CD14-positive monocyte (primary cell): ENCODE data around the gene POPDC2. TPM values are rescaled to one million over a fixed set of nuclear protein-coding genes. Genes with fewer than 3 reads are reported as not detected.

ENCODE experiments used
- DNase-seq, 3 donors: peaks; one replicate each; pipeline ENCODE4 v3.0.0-alpha.2; 2011 to 2022
- H2AFZ ChIP-seq: 2 replicates; pipeline ENCODE4 v1.6.0; 2012; ENCODE audit warnings: mild to moderate bottlenecking, low read depth, low read length, inconsistent platforms; ENCODE audit not compliant: insufficient read depth, poor library complexity, severe bottlenecking
- H3K27ac ChIP-seq, 2 donors: 1 replicate in 1 of 2; 2 replicates in 1 of 2; pipeline ENCODE4 v1.5.1; 2012 to 2013; ENCODE audit warnings: low read length in 2 of 2, control low read depth in 1 of 2, inconsistent platforms in 1 of 2, low read depth in 1 of 2, mild to moderate bottlenecking in 1 of 2
- H3K27me3 ChIP-seq, 2 donors: one replicate each; pipeline versions ENCODE4 v1.6.0 to v1.6.1; 2011 to 2013; ENCODE audit warnings: low read length in 2 of 2; ENCODE audit not compliant: control insufficient read depth in 2 of 2, insufficient read depth in 2 of 2
- H3K36me3 ChIP-seq, 2 donors: replicated peaks in 1 of 2; 1 replicate in 1 of 2; 2 replicates in 1 of 2; pipeline versions ENCODE4 v1.5.1 to v1.6.1; 2012 to 2013; ENCODE audit warnings: low read length in 2 of 2, control low read depth in 1 of 2, inconsistent platforms in 1 of 2, mild to moderate bottlenecking in 1 of 2; ENCODE audit not compliant: insufficient read depth in 2 of 2, control insufficient read depth in 1 of 2
- H3K4me1 ChIP-seq, 2 donors: 1 replicate in 1 of 2; 2 replicates in 1 of 2; pipeline versions ENCODE4 v1.5.1 to v1.6.1; 2012 to 2013; ENCODE audit warnings: low read length in 2 of 2, control low read depth in 1 of 2, inconsistent platforms in 1 of 2, mild to moderate bottlenecking in 1 of 2, moderate library complexity in 1 of 2; ENCODE audit not compliant: insufficient read depth in 2 of 2, control insufficient read depth in 1 of 2
- H3K4me2 ChIP-seq: replicated peaks from 2 replicates; pipeline ENCODE3; 2012; ENCODE audit warnings: low read length, moderate library complexity, mild to moderate bottlenecking; ENCODE audit not compliant: poor library complexity, severe bottlenecking; ENCODE audit errors: extremely low read depth
- H3K4me3 ChIP-seq, 3 experiments: fragments of 200-600 bp in 1 of 3; sonication (generic) in 1 of 3; replicated peaks in 1 of 3; 1 replicate in 2 of 3; 2 replicates in 1 of 3; pipeline ENCODE4 v1.5.1; 2011 to 2013; ENCODE audit warnings: low read length in 3 of 3, mild to moderate bottlenecking in 3 of 3, control low read depth in 2 of 3, low read depth in 2 of 3, inconsistent platforms in 1 of 3, moderate library complexity in 1 of 3
- H3K79me2 ChIP-seq: 2 replicates; pipeline ENCODE4 v1.6.0; 2012; ENCODE audit warnings: mild to moderate bottlenecking, control low read depth, inconsistent platforms, low read length, moderate library complexity; ENCODE audit not compliant: insufficient read depth
- H3K9ac ChIP-seq: 2 replicates; pipeline ENCODE4 v1.6.0; 2017; ENCODE audit warnings: low read length, mild to moderate bottlenecking; ENCODE audit not compliant: insufficient read depth, poor library complexity, severe bottlenecking
- H3K9me3 ChIP-seq, 2 donors: replicated peaks in 1 of 2; 1 replicate in 1 of 2; 2 replicates in 1 of 2; pipeline versions ENCODE4 v1.5.1 to v1.6.1; 2012 to 2013; ENCODE audit warnings: low read length in 2 of 2, control low read depth in 1 of 2; ENCODE audit not compliant: control insufficient read depth in 1 of 2, insufficient read depth in 1 of 2
- H4K20me1 ChIP-seq: 2 replicates; pipeline ENCODE4 v1.6.0; 2012; ENCODE audit warnings: mild to moderate bottlenecking, low read length, control low read depth, moderate library complexity; ENCODE audit not compliant: insufficient read depth
- H3K27ac Mint-ChIP-seq, 7 donors: one replicate each; pipeline ENCODE4 v1.8.0; 2020; ENCODE audit warnings: mild to moderate bottlenecking in 7 of 7, mixed read lengths in 7 of 7, moderate library complexity in 6 of 7, inconsistent platforms in 2 of 7
- H3K27me3 Mint-ChIP-seq, 3 donors: one replicate each; pipeline ENCODE4 v1.8.0; 2021 to 2022; ENCODE audit warnings: low read depth in 3 of 3, mild to moderate bottlenecking in 3 of 3, mixed read lengths in 3 of 3, moderate library complexity in 3 of 3, inconsistent platforms in 1 of 3
- H3K36me3 Mint-ChIP-seq, 2 donors: one replicate each; pipeline ENCODE4 v1.8.0; 2020; ENCODE audit warnings: mixed read lengths in 2 of 2, inconsistent platforms in 1 of 2, mild to moderate bottlenecking in 1 of 2
- H3K4me1 Mint-ChIP-seq: one replicate; pipeline ENCODE4 v1.8.0; 2020; ENCODE audit warnings: mild to moderate bottlenecking, mixed read lengths
- H3K4me3 Mint-ChIP-seq, 2 donors: one replicate each; pipeline ENCODE4 v1.8.0; 2020; ENCODE audit warnings: mild to moderate bottlenecking in 2 of 2, mixed read lengths in 2 of 2, moderate library complexity in 1 of 2
- H3K9me3 Mint-ChIP-seq, 7 donors: one replicate each; pipeline ENCODE4 v1.8.0; 2020 to 2022; ENCODE audit warnings: mixed read lengths in 7 of 7, mild to moderate bottlenecking in 6 of 7, moderate library complexity in 6 of 7, inconsistent platforms in 2 of 7
- WGBS: methylation state at CpG from one replicate; pipeline ENCODE4 v1.1.5; 2013; ENCODE audit warnings: missing lambda C conversion rate; ENCODE audit not compliant: insufficient coverage; 5-methylcytosine and 5-hydroxymethylcytosine counted together
- intact Hi-C, 2 donors: fragments of 100-400 bp; cut with micrococcal nuclease; formaldehyde crosslinking; loops; one replicate each; pipeline versions ENCODE4 v1.15.0 to v1.15.1; 2023
- polyA plus RNA-seq, 3 donors: library from polyadenylated mRNA; depleted of rRNA in 1 of 3; unstranded in 2 of 3; stranded (reverse) in 1 of 3; fragments of 300-500 nt in 2 of 3; fragments of >200 nt in 1 of 3; fragmentation: Illumina TruSeq in 2 of 3; gene quantifications; 1 replicate in 2 of 3; 2 replicates in 1 of 3; pipeline ENCODE4 v1.2.3, GENCODE V29; 2012 to 2021
- TF ChIP-seq, protein P1 (sequence below): fragments of 200-600 bp; IDR thresholded peaks from one replicate; pipeline ENCODE4 v1.8.0; 2022; ENCODE audit warnings: antibody characterized with exemption, mild to moderate bottlenecking

POPDC2 gene
- polyA plus RNA-seq, 3 donors: 0.58 to 6.7 (median 0.63) TPM

DNA sequence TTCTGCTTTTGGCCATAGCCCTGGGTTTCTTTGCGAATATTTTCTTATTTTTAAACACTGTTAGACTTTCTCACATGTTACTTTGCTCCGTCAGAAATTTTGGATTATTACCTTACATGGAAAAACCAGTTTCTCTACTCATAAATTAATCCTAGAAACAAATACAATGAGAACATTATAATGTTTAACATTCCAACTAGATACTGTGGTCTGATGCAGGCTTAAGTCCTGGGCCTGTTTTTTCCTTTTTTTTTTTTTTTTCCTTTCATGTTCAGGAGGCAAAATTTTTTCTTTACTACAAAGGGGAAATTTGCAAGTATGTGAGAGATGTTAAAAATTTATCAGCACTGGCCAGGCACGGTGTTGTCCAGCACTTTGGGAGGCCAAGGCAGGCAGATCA is 28.9 kb downstream of the POPDC2 start:
- WGBS: no CpG with 5 or more reads among the region's 3 CpGs
- Histone ChIP-seq H3K36me3 (no peaks in the 10 kb centered on the region), H3K27ac (peak overlapping the region; percentile 90 to 93), H4K20me1 (no peaks in the 10 kb centered on the region), H3K4me2 (no peak overlapping the region), H3K79me2 (no peaks in the 10 kb centered on the region), H3K9me3 (no peaks in the 10 kb centered on the region), H3K27me3 (no peaks in the 10 kb centered on the region), H3K4me1 (peaks cover 69 to 71% of the 10 kb centered on the region in 2 donors), H3K9ac (no peak overlapping the region), H2AFZ (no peak overlapping the region), H3K4me3 (no peak overlapping the region)
- Mint-ChIP-seq H3K4me3 (no peak overlapping the region), H3K4me1 (peaks cover 69% of the 10 kb centered on the region), H3K9me3 (peaks cover 0 to 6% (median 0%) of the 10 kb centered on the region in 7 donors), H3K36me3 (peaks cover 0 to 5% of the 10 kb centered on the region in 2 donors), H3K27ac (peak overlapping the region; percentile 94 to 100 (median 98)), H3K27me3 (peaks cover 0 to 6% (median 2%) of the 10 kb centered on the region in 3 donors)
- TF ChIP-seq, protein P1, sequence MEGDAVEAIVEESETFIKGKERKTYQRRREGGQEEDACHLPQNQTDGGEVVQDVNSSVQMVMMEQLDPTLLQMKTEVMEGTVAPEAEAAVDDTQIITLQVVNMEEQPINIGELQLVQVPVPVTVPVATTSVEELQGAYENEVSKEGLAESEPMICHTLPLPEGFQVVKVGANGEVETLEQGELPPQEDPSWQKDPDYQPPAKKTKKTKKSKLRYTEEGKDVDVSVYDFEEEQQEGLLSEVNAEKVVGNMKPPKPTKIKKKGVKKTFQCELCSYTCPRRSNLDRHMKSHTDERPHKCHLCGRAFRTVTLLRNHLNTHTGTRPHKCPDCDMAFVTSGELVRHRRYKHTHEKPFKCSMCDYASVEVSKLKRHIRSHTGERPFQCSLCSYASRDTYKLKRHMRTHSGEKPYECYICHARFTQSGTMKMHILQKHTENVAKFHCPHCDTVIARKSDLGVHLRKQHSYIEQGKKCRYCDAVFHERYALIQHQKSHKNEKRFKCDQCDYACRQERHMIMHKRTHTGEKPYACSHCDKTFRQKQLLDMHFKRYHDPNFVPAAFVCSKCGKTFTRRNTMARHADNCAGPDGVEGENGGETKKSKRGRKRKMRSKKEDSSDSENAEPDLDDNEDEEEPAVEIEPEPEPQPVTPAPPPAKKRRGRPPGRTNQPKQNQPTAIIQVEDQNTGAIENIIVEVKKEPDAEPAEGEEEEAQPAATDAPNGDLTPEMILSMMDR: no peak
- no peak for DNase-seq
- intact Hi-C loops: no loop called here

DNA sequence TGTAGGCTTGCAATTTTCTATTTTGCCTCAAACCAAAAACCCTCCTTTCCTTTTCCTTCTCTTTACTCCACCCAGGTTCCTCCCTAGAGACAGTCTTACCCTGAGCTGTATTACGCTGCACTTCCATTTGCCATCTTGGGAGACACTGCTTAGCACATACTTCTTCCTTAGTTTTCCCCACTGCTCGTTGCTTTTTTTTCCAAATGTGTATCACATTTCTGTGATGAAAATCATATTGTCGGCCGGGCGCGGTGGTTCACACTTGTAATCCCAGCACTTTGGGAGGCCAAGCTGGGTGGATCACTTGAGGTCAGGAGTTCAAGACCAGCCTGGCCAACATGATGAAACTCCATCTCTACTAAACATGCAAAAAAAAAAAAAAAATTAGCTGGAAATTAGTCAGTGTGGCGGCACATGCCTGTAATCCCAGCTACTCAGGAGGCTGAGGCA is 29.5 kb downstream of the POPDC2 start:
- Mint-ChIP-seq H3K27me3 (peaks cover 0 to 6% (median 5%) of the 10 kb centered on the region in 3 donors), H3K4me1 (peaks cover 69% of the 10 kb centered on the region), H3K27ac (peak overlapping the region; percentile 94 to 100 (median 98)), H3K36me3 (peaks cover 0 to 8% of the 10 kb centered on the region in 2 donors), H3K4me3 (peak overlapping the region in 1 of 2 donors; percentile 61), H3K9me3 (peaks cover 0 to 6% (median 0%) of the 10 kb centered on the region in 7 donors)
- H3K27me3 ChIP-seq: no peaks in the 10 kb centered on the region
- peak overlapping the region; percentile 59 for H3K9ac ChIP-seq
- H3K27ac ChIP-seq: peak overlapping the region; percentile 90 to 93
- WGBS: 67% methylated on average over 6 of the region's 7 CpGs
- peaks cover 70 to 71% of the 10 kb centered on the region in 2 donors for H3K4me1 ChIP-seq
- TF ChIP-seq, protein P1: no peak
- no peaks in the 10 kb centered on the region for H3K9me3 ChIP-seq
- H2AFZ ChIP-seq: no peak overlapping the region
- intact Hi-C loops: no loop called here
- no peaks in the 10 kb centered on the region for H3K79me2 ChIP-seq
- H3K36me3 ChIP-seq: no peaks in the 10 kb centered on the region
- no peak overlapping the region for H3K4me3 ChIP-seq
- no peak for DNase-seq
- peak overlapping the region; percentile 29 for H3K4me2 ChIP-seq
- H4K20me1 ChIP-seq: no peaks in the 10 kb centered on the region
